C4-2B (cell line): Measurements from ENCODE around the gene ZNF385D.

Source experiments
- H3K27ac ChIP-seq: fragments of 450-650 bp; 2 replicates; pipeline ENCODE4 v1.5.1; 2017
- CTCF ChIP-seq: fragments of 450-650 bp; conservative IDR thresholded peaks from 2 replicates; pipeline ENCODE4 v1.5.1; 2017; ENCODE audit warnings: mild to moderate bottlenecking
- ZFX ChIP-seq: fragments of 450-650 bp; IDR thresholded peaks from 2 replicates; pipeline ENCODE4 v1.6.1; 2017

ZNF385D gene

DNA sequence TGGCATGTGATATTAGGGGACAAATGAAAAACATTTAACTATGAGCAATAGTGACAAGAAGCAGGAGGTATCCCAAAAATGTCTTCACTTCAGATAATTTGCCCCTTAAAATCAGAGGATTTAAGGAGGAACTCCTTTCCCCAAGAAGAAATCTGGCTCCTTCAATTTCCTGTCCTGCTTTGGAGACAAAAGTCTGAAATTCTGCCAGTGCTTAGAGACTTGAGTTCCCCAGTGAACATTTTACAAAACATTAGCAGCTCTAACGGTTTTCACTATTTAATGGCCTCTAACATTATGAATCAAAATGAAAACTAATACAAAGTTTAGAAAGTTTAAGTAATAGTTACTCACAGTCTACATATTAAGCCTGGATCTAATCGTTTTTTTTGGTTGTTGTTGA lies 40.3 kb upstream of the ZNF385D start:
- TF ChIP-seq CTCF (no peak), ZFX (no peak)
- no peak overlapping the region for H3K27ac ChIP-seq

DNA sequence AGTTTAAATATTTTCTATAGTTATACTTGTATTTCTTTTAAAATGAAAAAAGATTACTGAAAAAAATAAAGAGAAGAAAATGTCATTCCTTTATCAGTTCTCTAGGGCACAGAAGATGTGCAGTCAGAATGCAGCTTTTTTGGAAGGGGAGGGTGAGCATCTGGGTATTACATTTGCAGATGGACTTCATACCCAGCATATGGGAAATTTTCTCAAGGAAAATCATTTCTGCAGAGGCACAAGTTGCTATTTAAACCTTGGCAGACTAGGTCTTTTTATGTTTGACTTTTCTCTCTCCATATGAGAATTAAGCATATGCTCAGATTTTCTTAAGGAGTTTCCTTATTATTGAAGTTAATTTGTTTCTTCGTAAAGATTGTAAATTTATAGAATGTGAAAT lies 39.5 kb upstream of the ZNF385D start:
- no peak overlapping the region for H3K27ac ChIP-seq
- TF ChIP-seq CTCF (no peak), ZFX (no peak)

DNA sequence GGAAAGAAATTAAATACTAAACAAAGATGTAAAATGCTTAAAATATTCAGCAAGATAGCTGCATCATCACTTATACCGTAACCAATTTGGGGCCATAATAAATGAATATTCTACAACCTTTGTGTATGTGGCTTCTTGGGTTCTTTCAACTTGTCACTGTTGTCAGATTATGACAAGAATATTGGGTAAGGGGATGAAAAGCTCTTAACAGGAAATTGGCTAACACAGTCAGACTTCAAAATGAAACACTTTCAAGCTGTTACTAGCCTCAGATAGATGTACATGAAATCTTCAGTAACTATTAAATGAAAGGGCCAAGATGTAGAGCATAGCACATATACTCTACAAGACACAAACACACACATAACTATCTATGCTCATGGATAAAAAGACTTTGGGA lies 38.7 kb upstream of the ZNF385D start:
- no peak for TF ChIP-seq ZFX
- H3K27ac ChIP-seq: no peak overlapping the region

- no peak overlapping the region for H3K27ac ChIP-seq
- TF ChIP-seq CTCF: no peak
- TF ChIP-seq ZFX: no peak
Measured at GRCh38 chr3:21786438-21786797, 35.4 kb upstream of the ZNF385D start.

GRCh38 chr3:21785765-21786437 lies 34.9 kb upstream of the ZNF385D start:
- TF ChIP-seq ZFX (no peak), CTCF (no peak)

GRCh38 chr3:21783839-21784238 lies 32.8 kb upstream of the ZNF385D start:
- TF ChIP-seq CTCF (no peak), ZFX (no peak)
- H3K27ac ChIP-seq: no peak overlapping the region

More at GRCh38 chr3:21785765-21786437, 34.9 kb upstream of the ZNF385D start:
- no peak overlapping the region for H3K27ac ChIP-seq

- no peak overlapping the region for H3K27ac ChIP-seq
- no peak for TF ChIP-seq CTCF
- no peak for TF ChIP-seq ZFX
Measured at GRCh38 chr3:21781355-21781754, 30.3 kb upstream of the ZNF385D start.

- no peak for TF ChIP-seq CTCF
- TF ChIP-seq ZFX: no peak
- H3K27ac ChIP-seq: no peak overlapping the region
Measured at GRCh38 chr3:21779909-21780308, 28.9 kb upstream of the ZNF385D start.
